ENCODE results near the gene KLF6. TPM values are rescaled to one million over a fixed set of nuclear protein-coding genes. Genes with fewer than 3 reads are reported as not detected.

Gene KLF6
- total and polyA plus RNA-seq, 9 of the 15 experiments (the other 6 are each of a cell fraction or from before 2014, with no cell fraction given): 3.2 to 23.9 (median 8.0) TPM

DNA sequence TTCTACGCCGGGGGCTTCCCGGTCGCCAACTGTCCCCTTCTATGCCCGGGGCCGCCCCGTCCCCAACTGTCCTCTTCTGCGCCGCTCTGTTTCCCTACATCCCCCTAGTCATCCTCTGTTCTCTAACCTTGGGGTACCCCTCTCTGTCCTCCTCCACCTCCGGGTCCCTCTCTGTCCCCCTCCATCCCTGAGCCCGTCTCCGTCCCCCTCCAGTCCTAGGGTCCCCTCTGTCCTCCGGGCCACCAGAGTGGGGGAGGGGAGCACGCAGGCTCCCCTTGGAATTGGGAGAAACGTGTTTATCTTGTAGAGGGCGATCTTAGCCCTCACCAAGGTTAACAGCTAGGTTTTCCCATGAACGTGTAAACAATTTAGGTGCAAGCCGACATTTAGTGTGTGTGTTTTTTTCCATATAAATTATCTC, 852 bp upstream of the KLF6 start (continued):
- TF ChIP-seq NR2C2 (CRISPR knock-in tag; IDR thresholded peaks at IDR 0.05) (no peak), NR2C2 (tag; IDR thresholded peaks at IDR 0.05) (peak; percentile 50; the same call in 1 of the 2 replicates), POLR2AphosphoS5 (IDR thresholded peaks at IDR 0.05; ENCODE audit: control insufficient read depth, insufficient read depth, low read depth, low read length) (peak; percentile 47; the same call in 1 of the 2 replicates), RBM39 (optimal IDR thresholded peaks at IDR 0.05; ENCODE audit: low read depth, low read length) (peak; percentile 80), POLR2H (tag; IDR thresholded peaks at IDR 0.05; ENCODE audit: low read depth) (peak; percentile 87; the same call in 1 of the 2 replicates), PTTG1 (tag; IDR thresholded peaks at IDR 0.05; ENCODE audit: low read depth) (no peak), ZBED1 (IDR thresholded peaks at IDR 0.05) (peak; percentile 31; the same call in 1 of the 2 replicates), PHB (CRISPR knock-in tag; IDR thresholded peaks at IDR 0.05) (peak; percentile 84), RBM17 (IDR thresholded peaks at IDR 0.05; ENCODE audit: borderline replicate concordance, low read depth, low read length) (no peak), HDAC3 (IDR thresholded peaks at IDR 0.05; ENCODE audit: borderline replicate concordance, partially characterized antibody) (peak; percentile 56), POLR2B (IDR thresholded peaks at IDR 0.05; ENCODE audit: low read depth, partially characterized antibody) (peak; percentile 96), ZBTB7A (IDR thresholded peaks at IDR 0.05; ENCODE audit: borderline replicate concordance, control insufficient read depth, low read depth, low read length) (peak; percentile 68; the same call in 1 of the 2 replicates), MEF2D (tag; conservative IDR thresholded peaks at IDR 0.05; ENCODE audit: low read depth) (peak; percentile 41; the same call in 1 of the 2 replicates), HDGF (IDR thresholded peaks at IDR 0.05) (0 out of 2 replicates have a peak, but pooled peaks have one; percentile 19), ARHGAP35 (IDR thresholded peaks at IDR 0.05; ENCODE audit: partially characterized antibody) (peak; percentile 82), CBFB (CRISPR knock-in tag; IDR thresholded peaks at IDR 0.05) (no peak), TAL1 (IDR thresholded peaks at IDR 0.05) (peak; percentile 17; the same call in 1 of the 2 replicates), BRF1 (IDR thresholded peaks at IDR 0.05; ENCODE audit: borderline replicate concordance, extremely low read depth, insufficient read length) (no peak)
- TF ChIP-seq, protein P1, sequence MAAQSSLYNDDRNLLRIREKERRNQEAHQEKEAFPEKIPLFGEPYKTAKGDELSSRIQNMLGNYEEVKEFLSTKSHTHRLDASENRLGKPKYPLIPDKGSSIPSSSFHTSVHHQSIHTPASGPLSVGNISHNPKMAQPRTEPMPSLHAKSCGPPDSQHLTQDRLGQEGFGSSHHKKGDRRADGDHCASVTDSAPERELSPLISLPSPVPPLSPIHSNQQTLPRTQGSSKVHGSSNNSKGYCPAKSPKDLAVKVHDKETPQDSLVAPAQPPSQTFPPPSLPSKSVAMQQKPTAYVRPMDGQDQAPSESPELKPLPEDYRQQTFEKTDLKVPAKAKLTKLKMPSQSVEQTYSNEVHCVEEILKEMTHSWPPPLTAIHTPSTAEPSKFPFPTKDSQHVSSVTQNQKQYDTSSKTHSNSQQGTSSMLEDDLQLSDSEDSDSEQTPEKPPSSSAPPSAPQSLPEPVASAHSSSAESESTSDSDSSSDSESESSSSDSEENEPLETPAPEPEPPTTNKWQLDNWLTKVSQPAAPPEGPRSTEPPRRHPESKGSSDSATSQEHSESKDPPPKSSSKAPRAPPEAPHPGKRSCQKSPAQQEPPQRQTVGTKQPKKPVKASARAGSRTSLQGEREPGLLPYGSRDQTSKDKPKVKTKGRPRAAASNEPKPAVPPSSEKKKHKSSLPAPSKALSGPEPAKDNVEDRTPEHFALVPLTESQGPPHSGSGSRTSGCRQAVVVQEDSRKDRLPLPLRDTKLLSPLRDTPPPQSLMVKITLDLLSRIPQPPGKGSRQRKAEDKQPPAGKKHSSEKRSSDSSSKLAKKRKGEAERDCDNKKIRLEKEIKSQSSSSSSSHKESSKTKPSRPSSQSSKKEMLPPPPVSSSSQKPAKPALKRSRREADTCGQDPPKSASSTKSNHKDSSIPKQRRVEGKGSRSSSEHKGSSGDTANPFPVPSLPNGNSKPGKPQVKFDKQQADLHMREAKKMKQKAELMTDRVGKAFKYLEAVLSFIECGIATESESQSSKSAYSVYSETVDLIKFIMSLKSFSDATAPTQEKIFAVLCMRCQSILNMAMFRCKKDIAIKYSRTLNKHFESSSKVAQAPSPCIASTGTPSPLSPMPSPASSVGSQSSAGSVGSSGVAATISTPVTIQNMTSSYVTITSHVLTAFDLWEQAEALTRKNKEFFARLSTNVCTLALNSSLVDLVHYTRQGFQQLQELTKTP (IDR thresholded peaks at IDR 0.05; ENCODE audit: low read depth in 1 of 2, partially characterized antibody in 2 of 2): peak; percentile 78 to 86
- TF ChIP-seq, protein P2, sequence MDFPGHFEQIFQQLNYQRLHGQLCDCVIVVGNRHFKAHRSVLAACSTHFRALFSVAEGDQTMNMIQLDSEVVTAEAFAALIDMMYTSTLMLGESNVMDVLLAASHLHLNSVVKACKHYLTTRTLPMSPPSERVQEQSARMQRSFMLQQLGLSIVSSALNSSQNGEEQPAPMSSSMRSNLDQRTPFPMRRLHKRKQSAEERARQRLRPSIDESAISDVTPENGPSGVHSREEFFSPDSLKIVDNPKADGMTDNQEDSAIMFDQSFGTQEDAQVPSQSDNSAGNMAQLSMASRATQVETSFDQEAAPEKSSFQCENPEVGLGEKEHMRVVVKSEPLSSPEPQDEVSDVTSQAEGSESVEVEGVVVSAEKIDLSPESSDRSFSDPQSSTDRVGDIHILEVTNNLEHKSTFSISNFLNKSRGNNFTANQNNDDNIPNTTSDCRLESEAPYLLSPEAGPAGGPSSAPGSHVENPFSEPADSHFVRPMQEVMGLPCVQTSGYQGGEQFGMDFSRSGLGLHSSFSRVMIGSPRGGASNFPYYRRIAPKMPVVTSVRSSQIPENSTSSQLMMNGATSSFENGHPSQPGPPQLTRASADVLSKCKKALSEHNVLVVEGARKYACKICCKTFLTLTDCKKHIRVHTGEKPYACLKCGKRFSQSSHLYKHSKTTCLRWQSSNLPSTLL (IDR thresholded peaks at IDR 0.05): peak; percentile 45; the same call in 1 of the 2 replicates
- TF ChIP-seq, protein P3, sequence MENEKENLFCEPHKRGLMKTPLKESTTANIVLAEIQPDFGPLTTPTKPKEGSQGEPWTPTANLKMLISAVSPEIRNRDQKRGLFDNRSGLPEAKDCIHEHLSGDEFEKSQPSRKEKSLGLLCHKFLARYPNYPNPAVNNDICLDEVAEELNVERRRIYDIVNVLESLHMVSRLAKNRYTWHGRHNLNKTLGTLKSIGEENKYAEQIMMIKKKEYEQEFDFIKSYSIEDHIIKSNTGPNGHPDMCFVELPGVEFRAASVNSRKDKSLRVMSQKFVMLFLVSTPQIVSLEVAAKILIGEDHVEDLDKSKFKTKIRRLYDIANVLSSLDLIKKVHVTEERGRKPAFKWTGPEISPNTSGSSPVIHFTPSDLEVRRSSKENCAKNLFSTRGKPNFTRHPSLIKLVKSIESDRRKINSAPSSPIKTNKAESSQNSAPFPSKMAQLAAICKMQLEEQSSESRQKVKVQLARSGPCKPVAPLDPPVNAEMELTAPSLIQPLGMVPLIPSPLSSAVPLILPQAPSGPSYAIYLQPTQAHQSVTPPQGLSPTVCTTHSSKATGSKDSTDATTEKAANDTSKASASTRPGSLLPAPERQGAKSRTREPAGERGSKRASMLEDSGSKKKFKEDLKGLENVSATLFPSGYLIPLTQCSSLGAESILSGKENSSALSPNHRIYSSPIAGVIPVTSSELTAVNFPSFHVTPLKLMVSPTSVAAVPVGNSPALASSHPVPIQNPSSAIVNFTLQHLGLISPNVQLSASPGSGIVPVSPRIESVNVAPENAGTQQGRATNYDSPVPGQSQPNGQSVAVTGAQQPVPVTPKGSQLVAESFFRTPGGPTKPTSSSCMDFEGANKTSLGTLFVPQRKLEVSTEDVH (IDR thresholded peaks at IDR 0.05; ENCODE audit: low read depth, partially characterized antibody): no peak

Data from K562 (cell line).